Panc1 (cell line): ENCODE data around the gene RASL10A. TPM values are rescaled to one million over a fixed set of nuclear protein-coding genes. Genes with fewer than 3 reads are reported as not detected.
A peak's percentile ranks its signal among the peaks of the same experiment; 100 is the strongest.

Source experiments
- ATAC-seq: fragments of 200-7000 bp; cut with Tn5 transposase; 2 replicates; pipeline ENCODE4 v1.9.1; 2020; ENCODE audit warnings: mild to moderate bottlenecking, moderate library complexity
- BruUV-seq: library from RNA; stranded (reverse); fragments of 400-500 nt; replicated peaks from 2 replicates; lab custom pipeline; 2021; lab: Mats Ljungman, UMichigan
- CTCF ChIA-PET: fragments of 300-600 bp; sonication (Branson Sonifier 250); formaldehyde crosslinking; loops from one replicate; lab custom pipeline; 2022; ENCODE audit warnings: antibody characterized with exemption; lab: Charles Lee
- POLR2A ChIA-PET: fragments of 300-600 bp; sonication (Branson Sonifier 250); formaldehyde crosslinking; loops from one replicate; lab custom pipeline; 2022; ENCODE audit warnings: antibody characterized with exemption; lab: Charles Lee
- DNase-seq: peaks from one replicate; pipeline ENCODE4 v3.0.0-alpha.2; 2010; ENCODE audit warnings: low read depth, low spot score
- H3K27ac ChIP-seq: 2 replicates; pipeline ENCODE4 v1.5.1; 2011; ENCODE audit warnings: mild to moderate bottlenecking, low read length, inconsistent platforms
- H3K27me3 ChIP-seq: fragments of 200-500 bp; sonication (Bioruptor generic); 2 replicates; pipeline ENCODE4 v1.6.0; 2014; ENCODE audit warnings: low read length, inconsistent platforms; ENCODE audit not compliant: control insufficient read depth, insufficient read depth
- H3K36me3 ChIP-seq: fragments of 200-500 bp; sonication (Bioruptor generic); 2 replicates; pipeline ENCODE4 v1.5.1; 2014; ENCODE audit warnings: inconsistent platforms, mild to moderate bottlenecking, low read length, moderate library complexity; ENCODE audit not compliant: control insufficient read depth, insufficient read depth
- H3K4me1 ChIP-seq: 2 replicates; pipeline ENCODE4 v1.5.1; 2011; ENCODE audit warnings: inconsistent platforms, mild to moderate bottlenecking, low read length, moderate library complexity; ENCODE audit not compliant: control insufficient read depth, insufficient read depth
- H3K4me3 ChIP-seq, 2 experiments: 2 replicates each; pipeline ENCODE4 v1.5.1; 2011 to 2012; ENCODE audit warnings: low read depth in 2 of 2, low read length in 2 of 2, mild to moderate bottlenecking in 2 of 2, inconsistent platforms in 1 of 2, moderate library complexity in 1 of 2
- H3K9me3 ChIP-seq: fragments of 200-500 bp; sonication (Bioruptor generic); 2 replicates; pipeline ENCODE4 v1.5.1; 2014; ENCODE audit warnings: low read depth, mild to moderate bottlenecking, inconsistent platforms, low read length, moderate library complexity; ENCODE audit not compliant: control insufficient read depth, insufficient read depth
- SIN3A ChIP-seq: IDR thresholded peaks from 2 replicates; pipeline ENCODE4 v1.6.1; 2012; ENCODE audit warnings: low read depth, mild to moderate bottlenecking, low read length, moderate library complexity, borderline replicate concordance; ENCODE audit not compliant: insufficient read depth
- TCF7L2 ChIP-seq: IDR thresholded peaks from 2 replicates; pipeline ENCODE4 v1.6.1; 2011; ENCODE audit warnings: mild to moderate bottlenecking, low read depth, low read length, inconsistent platforms
- in situ Hi-C: cut with HindIII; loops from 2 replicates; pipeline ENCODE4 v1.10.0; 2016; ENCODE audit warnings: low sequenced_read_pairs, low pct_unique_long_range_greater_than_20kb
- intact Hi-C: fragments of 100-400 bp; cut with micrococcal nuclease; formaldehyde crosslinking; loops from one replicate; pipeline ENCODE4 v1.10.0; 2022; ENCODE audit not compliant: unreplicated experiment
- total RNA-seq: library from RNA; stranded (reverse); gene quantifications from one replicate; pipeline ENCODE4 v1.2.1, GENCODE V29; 2021; ENCODE audit not compliant: unreplicated experiment
- TF ChIP-seq, protein P1 (sequence below): fragments of 450-650 bp; IDR thresholded peaks from 2 replicates; pipeline ENCODE4 v1.5.1; 2017; ENCODE audit warnings: mild to moderate bottlenecking
- TF ChIP-seq, protein P2 (sequence below), 2 experiments: IDR thresholded peaks; 2 replicates each; pipeline ENCODE4 v1.6.1; 2011 to 2012; ENCODE audit warnings: low read depth in 2 of 2, control low read depth in 1 of 2, low read length in 1 of 2, mild to moderate bottlenecking in 1 of 2, moderate library complexity in 1 of 2; ENCODE audit not compliant: insufficient read depth in 1 of 2

Gene RASL10A
- total RNA-seq, 1 experiment from 2014 or later: 2.6 TPM

DNA sequence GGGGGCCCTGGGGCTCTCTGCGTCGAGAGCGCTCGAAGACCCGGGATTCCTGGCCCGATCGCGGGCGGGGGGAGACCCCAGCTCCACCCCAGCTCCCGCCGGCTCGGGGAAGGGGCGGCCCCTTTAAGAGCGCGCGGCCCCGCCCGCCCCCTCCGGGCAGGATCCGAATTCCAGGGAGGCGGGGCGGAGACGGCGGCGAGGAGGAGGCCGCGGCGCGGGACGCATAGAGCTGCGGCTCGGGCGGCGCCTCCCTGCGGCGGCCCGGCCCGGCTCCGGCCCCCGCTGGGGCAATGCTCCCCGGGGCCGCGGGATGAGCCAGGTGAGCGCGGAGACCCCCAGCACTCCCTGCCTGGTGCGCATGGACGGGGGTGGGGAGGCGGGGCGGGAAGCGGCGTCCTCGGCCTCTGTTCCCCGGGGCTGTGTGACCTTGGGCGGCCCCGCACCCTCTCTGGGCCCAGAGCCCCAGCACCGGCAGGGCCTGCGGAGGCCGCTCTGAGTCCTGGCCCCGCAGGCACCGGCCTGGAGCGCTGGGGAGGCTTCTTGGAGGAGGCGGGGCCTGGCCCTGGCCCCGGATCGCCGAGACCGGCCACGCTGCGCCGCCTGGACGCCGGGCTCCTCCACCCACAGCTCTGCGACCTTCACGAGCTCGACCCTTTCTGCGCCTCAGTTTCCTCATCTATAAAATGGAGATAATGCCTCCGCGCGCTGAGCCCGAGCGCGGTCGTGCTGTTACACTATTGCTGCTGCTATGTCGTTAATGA is 8.5 kb downstream of the RASL10A start:
- H3K4me3 ChIP-seq: peak overlapping the region; percentile 66 to 75
- ATAC-seq (peak; percentile 68), DNase-seq (no peak)
- H3K4me1 ChIP-seq: peaks cover 31% of the 10 kb centered on the region
- BruUV-seq: no TSS peak
- H3K9me3 ChIP-seq: no peaks in the 10 kb centered on the region
- intact Hi-C loops (no loop called here), in situ Hi-C loops (no loop called here)
- peak overlapping the region; percentile 88 for H3K27ac ChIP-seq
- ChIA-PET POLR2A (no interaction called here), CTCF (no interaction called here)
- no peak for TF ChIP-seq TCF7L2
- TF ChIP-seq, protein P1, sequence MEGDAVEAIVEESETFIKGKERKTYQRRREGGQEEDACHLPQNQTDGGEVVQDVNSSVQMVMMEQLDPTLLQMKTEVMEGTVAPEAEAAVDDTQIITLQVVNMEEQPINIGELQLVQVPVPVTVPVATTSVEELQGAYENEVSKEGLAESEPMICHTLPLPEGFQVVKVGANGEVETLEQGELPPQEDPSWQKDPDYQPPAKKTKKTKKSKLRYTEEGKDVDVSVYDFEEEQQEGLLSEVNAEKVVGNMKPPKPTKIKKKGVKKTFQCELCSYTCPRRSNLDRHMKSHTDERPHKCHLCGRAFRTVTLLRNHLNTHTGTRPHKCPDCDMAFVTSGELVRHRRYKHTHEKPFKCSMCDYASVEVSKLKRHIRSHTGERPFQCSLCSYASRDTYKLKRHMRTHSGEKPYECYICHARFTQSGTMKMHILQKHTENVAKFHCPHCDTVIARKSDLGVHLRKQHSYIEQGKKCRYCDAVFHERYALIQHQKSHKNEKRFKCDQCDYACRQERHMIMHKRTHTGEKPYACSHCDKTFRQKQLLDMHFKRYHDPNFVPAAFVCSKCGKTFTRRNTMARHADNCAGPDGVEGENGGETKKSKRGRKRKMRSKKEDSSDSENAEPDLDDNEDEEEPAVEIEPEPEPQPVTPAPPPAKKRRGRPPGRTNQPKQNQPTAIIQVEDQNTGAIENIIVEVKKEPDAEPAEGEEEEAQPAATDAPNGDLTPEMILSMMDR: peak; percentile 15; the same call in 1 of the 2 replicates
- peak; percentile 55; the same call in 1 of the 2 replicates for TF ChIP-seq SIN3A
- no peaks in the 10 kb centered on the region; the same call in 1 of the 2 replicates for H3K36me3 ChIP-seq
- no peaks in the 10 kb centered on the region for H3K27me3 ChIP-seq

DNA sequence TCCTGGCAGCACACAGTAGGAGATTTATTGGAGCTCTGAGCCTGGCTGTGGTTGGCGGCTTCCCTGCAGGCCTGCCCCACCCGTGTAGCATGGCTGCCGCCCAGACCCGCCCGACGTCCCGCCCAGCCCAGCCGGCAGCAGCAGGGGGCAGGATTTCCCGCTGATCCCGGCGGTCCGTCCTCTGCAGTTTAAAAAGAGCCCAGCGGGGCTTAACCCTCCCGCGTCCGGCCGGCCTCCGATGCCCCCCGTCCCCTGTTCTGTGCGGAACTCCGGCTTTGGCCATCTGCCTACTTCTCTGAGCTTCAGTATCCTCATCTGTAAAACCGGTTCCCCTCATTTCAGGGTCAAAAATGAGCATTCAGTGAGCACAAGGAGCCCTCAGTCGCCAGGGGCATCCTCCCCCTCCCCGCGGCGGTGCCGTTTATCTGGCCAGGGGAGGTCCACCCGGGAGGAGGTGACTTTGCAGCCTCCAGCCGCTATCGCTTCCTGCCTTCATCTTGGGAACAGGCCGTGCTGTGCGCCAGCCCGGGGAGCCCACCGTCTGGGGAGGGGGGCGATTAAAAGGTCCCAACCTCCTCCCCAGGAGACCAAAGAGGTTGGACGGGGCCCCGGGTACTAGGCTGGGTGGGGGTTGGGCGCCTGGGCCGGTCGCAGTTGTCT is 9.2 kb downstream of the RASL10A start, which contains the start of gene GAS2L1:
Gene GAS2L1, plus strand, starts transcription at position 476 of the 660 bp plus-strand sequence. CDS start 1,456 bp downstream, outside the sequence.
- no peaks in the 10 kb centered on the region; the same call in 1 of the 2 replicates for H3K36me3 ChIP-seq
- CTCF ChIA-PET: no interaction called here
- peak within 1 kb of the TSS; percentile 66 to 75 for H3K4me3 ChIP-seq
- no peaks in the 10 kb centered on the region for H3K27me3 ChIP-seq
- peaks cover 31% of the 10 kb centered on the region for H3K4me1 ChIP-seq
- DNase-seq (no peak), ATAC-seq (peak; percentile 70)
- no peaks in the 10 kb centered on the region for H3K9me3 ChIP-seq
- POLR2A ChIA-PET: interaction anchor here (0.6 to 0.7 kb wide), 2 partner anchors 57 to 318 kb away, joined by 3 to 16 read pairs; no protein-coding TSS in a partner anchor
- no TSS peak for BruUV-seq
- H3K27ac ChIP-seq: peak within 1 kb of the TSS; percentile 88
- in situ Hi-C loops (no loop called here), intact Hi-C loops (no loop called here)
- TF ChIP-seq, protein P2, sequence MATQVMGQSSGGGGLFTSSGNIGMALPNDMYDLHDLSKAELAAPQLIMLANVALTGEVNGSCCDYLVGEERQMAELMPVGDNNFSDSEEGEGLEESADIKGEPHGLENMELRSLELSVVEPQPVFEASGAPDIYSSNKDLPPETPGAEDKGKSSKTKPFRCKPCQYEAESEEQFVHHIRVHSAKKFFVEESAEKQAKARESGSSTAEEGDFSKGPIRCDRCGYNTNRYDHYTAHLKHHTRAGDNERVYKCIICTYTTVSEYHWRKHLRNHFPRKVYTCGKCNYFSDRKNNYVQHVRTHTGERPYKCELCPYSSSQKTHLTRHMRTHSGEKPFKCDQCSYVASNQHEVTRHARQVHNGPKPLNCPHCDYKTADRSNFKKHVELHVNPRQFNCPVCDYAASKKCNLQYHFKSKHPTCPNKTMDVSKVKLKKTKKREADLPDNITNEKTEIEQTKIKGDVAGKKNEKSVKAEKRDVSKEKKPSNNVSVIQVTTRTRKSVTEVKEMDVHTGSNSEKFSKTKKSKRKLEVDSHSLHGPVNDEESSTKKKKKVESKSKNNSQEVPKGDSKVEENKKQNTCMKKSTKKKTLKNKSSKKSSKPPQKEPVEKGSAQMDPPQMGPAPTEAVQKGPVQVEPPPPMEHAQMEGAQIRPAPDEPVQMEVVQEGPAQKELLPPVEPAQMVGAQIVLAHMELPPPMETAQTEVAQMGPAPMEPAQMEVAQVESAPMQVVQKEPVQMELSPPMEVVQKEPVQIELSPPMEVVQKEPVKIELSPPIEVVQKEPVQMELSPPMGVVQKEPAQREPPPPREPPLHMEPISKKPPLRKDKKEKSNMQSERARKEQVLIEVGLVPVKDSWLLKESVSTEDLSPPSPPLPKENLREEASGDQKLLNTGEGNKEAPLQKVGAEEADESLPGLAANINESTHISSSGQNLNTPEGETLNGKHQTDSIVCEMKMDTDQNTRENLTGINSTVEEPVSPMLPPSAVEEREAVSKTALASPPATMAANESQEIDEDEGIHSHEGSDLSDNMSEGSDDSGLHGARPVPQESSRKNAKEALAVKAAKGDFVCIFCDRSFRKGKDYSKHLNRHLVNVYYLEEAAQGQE (IDR thresholded peaks at IDR 0.05; ENCODE audit: insufficient read depth in 1 of 2, low read depth in 2 of 2, low read length in 1 of 2): no peak
- TF ChIP-seq, protein P1: peak; percentile 13; the same call in 1 of the 2 replicates
- TF ChIP-seq SIN3A (no peak), TCF7L2 (peak; percentile 62)
